ENCODE data around the gene ARHGEF9.

The ARHGEF9 gene

GRCh38 chrX:63737131-63737921 lies 47.7 kb downstream of the ARHGEF9 start:
- H3K36me3 ChIP-seq (replicated peaks; ENCODE audit: insufficient read depth, low read length): no peaks in the 10 kb centered on the region
- no peak overlapping the region for H3K27ac ChIP-seq (ENCODE audit: low read length)
- no peaks in the 10 kb centered on the region for H3K9me3 ChIP-seq (replicated peaks; ENCODE audit: insufficient read depth, low read length)
- H3F3A ChIP-seq (ENCODE audit: insufficient read depth, low read length): peaks cover 4% of the 10 kb centered on the region; the same call in 1 of the 2 replicates
- no peaks in the 10 kb centered on the region for H4K20me1 ChIP-seq (ENCODE audit: insufficient read depth, low read length)
- no peak overlapping the region for H3K4me3 ChIP-seq (ENCODE audit: low read length)
- no peaks in the 10 kb centered on the region for H3K27me3 ChIP-seq (replicated peaks; ENCODE audit: insufficient read depth, low read length)
- H3K9me2 ChIP-seq (replicated peaks; ENCODE audit: insufficient read depth, low read length): no peaks in the 10 kb centered on the region
- no peak overlapping the region for H3K9ac ChIP-seq (ENCODE audit: low read length)
- H3K4me2 ChIP-seq (ENCODE audit: low read depth, low read length): no peak overlapping the region
- no peak for TF ChIP-seq EZH2 (optimal IDR thresholded peaks at IDR 0.05; ENCODE audit: low read depth, low read length)
- no peak for TF ChIP-seq CTCF (IDR thresholded peaks at IDR 0.05; ENCODE audit: low read length)
- TF ChIP-seq EZH2phosphoT487 (IDR thresholded peaks at IDR 0.05; ENCODE audit: low read length): no peak
- H2AFZ ChIP-seq (ENCODE audit: low read length): no peak overlapping the region
- H3K79me2 ChIP-seq (ENCODE audit: low read length): 0 out of 2 replicates have a peak, but pooled peaks cover 3% of the 10 kb centered on the region
- H3K4me1 ChIP-seq (ENCODE audit: low read length): peaks cover 46% of the 10 kb centered on the region
- DNase-seq: no peak

GRCh38 chrX:63735882-63736281 lies 49.1 kb downstream of the ARHGEF9 start:
- Histone ChIP-seq H3F3A (ENCODE audit: insufficient read depth, low read length) (peaks cover 2% of the 10 kb centered on the region; the same call in 1 of the 2 replicates), H3K9me3 (replicated peaks; ENCODE audit: insufficient read depth, low read length) (no peaks in the 10 kb centered on the region), H3K9me2 (replicated peaks; ENCODE audit: insufficient read depth, low read length) (no peaks in the 10 kb centered on the region), H3K4me3 (ENCODE audit: low read length) (no peak overlapping the region), H4K20me1 (ENCODE audit: insufficient read depth, low read length) (no peaks in the 10 kb centered on the region), H3K4me2 (ENCODE audit: low read depth, low read length) (no peak overlapping the region), H3K27me3 (replicated peaks; ENCODE audit: insufficient read depth, low read length) (no peaks in the 10 kb centered on the region), H3K9ac (ENCODE audit: low read length) (no peak overlapping the region), H2AFZ (ENCODE audit: low read length) (no peak overlapping the region), H3K4me1 (ENCODE audit: low read length) (peaks cover 31% of the 10 kb centered on the region), H3K36me3 (replicated peaks; ENCODE audit: insufficient read depth, low read length) (no peaks in the 10 kb centered on the region), H3K79me2 (ENCODE audit: low read length) (0 out of 2 replicates have a peak, but pooled peaks cover 3% of the 10 kb centered on the region), H3K27ac (ENCODE audit: low read length) (no peak overlapping the region)
- no peak for DNase-seq
- no peak for TF ChIP-seq EZH2phosphoT487 (IDR thresholded peaks at IDR 0.05; ENCODE audit: low read length)
- TF ChIP-seq EZH2 (optimal IDR thresholded peaks at IDR 0.05; ENCODE audit: low read depth, low read length): no peak
- no peak for TF ChIP-seq CTCF (IDR thresholded peaks at IDR 0.05; ENCODE audit: low read length)

GRCh38 chrX:63720293-63720692 lies 64.7 kb downstream of the ARHGEF9 start:
- no peak for DNase-seq
- H3K36me3 ChIP-seq (replicated peaks; ENCODE audit: insufficient read depth, low read length): no peaks in the 10 kb centered on the region
- no peak overlapping the region for H2AFZ ChIP-seq (ENCODE audit: low read length)
- no peak overlapping the region for H3K4me2 ChIP-seq (ENCODE audit: low read depth, low read length)
- H3F3A ChIP-seq (ENCODE audit: insufficient read depth, low read length): peaks cover 14% of the 10 kb centered on the region
- TF ChIP-seq EZH2 (optimal IDR thresholded peaks at IDR 0.05; ENCODE audit: low read depth, low read length) (no peak), CTCF (IDR thresholded peaks at IDR 0.05; ENCODE audit: low read length) (no peak), EZH2phosphoT487 (IDR thresholded peaks at IDR 0.05; ENCODE audit: low read length) (no peak)
- no peaks in the 10 kb centered on the region for H4K20me1 ChIP-seq (ENCODE audit: insufficient read depth, low read length)
- no peaks in the 10 kb centered on the region for H3K9me3 ChIP-seq (replicated peaks; ENCODE audit: insufficient read depth, low read length)
- H3K9me2 ChIP-seq (replicated peaks; ENCODE audit: insufficient read depth, low read length): no peaks in the 10 kb centered on the region
- no peaks in the 10 kb centered on the region for H3K27me3 ChIP-seq (replicated peaks; ENCODE audit: insufficient read depth, low read length)
- H3K4me3 ChIP-seq (ENCODE audit: low read length): no peak overlapping the region
- H3K27ac ChIP-seq (ENCODE audit: low read length): no peak overlapping the region
- H3K4me1 ChIP-seq (ENCODE audit: low read length): peaks cover 55% of the 10 kb centered on the region
- no peaks in the 10 kb centered on the region for H3K79me2 ChIP-seq (ENCODE audit: low read length)
- H3K9ac ChIP-seq (ENCODE audit: low read length): no peak overlapping the region
